GM21717 (cell line): ENCODE measurements around the gene ZDHHC14.
"Not testable (repeated sequence)": the region's sequence is repeated elsewhere in the genome, so short reads cannot be mapped to it uniquely, and the experiment has no call there.

Experiments used
- ATAC-seq: cut with Tn5 transposase; IDR thresholded peaks from one replicate; pipeline ENCODE4 v1.9.1; 2021; ENCODE audit warnings: mild to moderate bottlenecking, moderate library complexity; ENCODE audit not compliant: unreplicated experiment

ZDHHC14 gene

GRCh38 chr6:157706883-157707282 is 325.9 kb downstream of the ZDHHC14 start:
- ATAC-seq: no peak

- ATAC-seq: no peak
These were observed 326.6 kb downstream of the ZDHHC14 start for GRCh38 chr6:157707576-157707975.

- no peak for ATAC-seq
These were observed 327.2 kb downstream of the ZDHHC14 start for GRCh38 chr6:157708239-157708638.

GRCh38 chr6:157708933-157709332 is 327.9 kb downstream of the ZDHHC14 start:
- ATAC-seq: no peak

- no peak for ATAC-seq
These were observed 328.6 kb downstream of the ZDHHC14 start for GRCh38 chr6:157709555-157709954.

GRCh38 chr6:157710604-157711003 is 329.6 kb downstream of the ZDHHC14 start:
- no peak for ATAC-seq

GRCh38 chr6:157711060-157711459 is 330.1 kb downstream of the ZDHHC14 start:
- ATAC-seq: no peak

GRCh38 chr6:157712585-157713295 is 331.8 kb downstream of the ZDHHC14 start:
- no peak for ATAC-seq

- no peak for ATAC-seq
These were observed 332.6 kb downstream of the ZDHHC14 start for GRCh38 chr6:157713451-157714152.

GRCh38 chr6:157714153-157714490 is 333.1 kb downstream of the ZDHHC14 start:
- no peak for ATAC-seq

- ATAC-seq: no peak
These were observed 334.8 kb downstream of the ZDHHC14 start for GRCh38 chr6:157715728-157716164.

GRCh38 chr6:157716251-157716995 is 335.4 kb downstream of the ZDHHC14 start:
- no peak for ATAC-seq

GRCh38 chr6:157717340-157717748 is 336.4 kb downstream of the ZDHHC14 start:
- ATAC-seq: no peak

GRCh38 chr6:157718503-157719187 is 337.7 kb downstream of the ZDHHC14 start:
- no peak for ATAC-seq

GRCh38 chr6:157720964-157721363 is 340.0 kb downstream of the ZDHHC14 start:
- ATAC-seq: not testable (repeated sequence)

- no peak for ATAC-seq
These were observed 340.4 kb downstream of the ZDHHC14 start for GRCh38 chr6:157721426-157721825.

- ATAC-seq: no peak
These were observed 340.8 kb downstream of the ZDHHC14 start for GRCh38 chr6:157721830-157722229.

- ATAC-seq: no peak
These were observed 342.4 kb downstream of the ZDHHC14 start for GRCh38 chr6:157723376-157723775.

- ATAC-seq: no peak
These were observed 343.3 kb downstream of the ZDHHC14 start for GRCh38 chr6:157724138-157724820.

- ATAC-seq: no peak
These were observed 344.2 kb downstream of the ZDHHC14 start for GRCh38 chr6:157724960-157725741.
